Raji (cell line): ENCODE data around the gene GPR37.

Experiments used
- POLR2A ChIP-seq: IDR thresholded peaks from 2 replicates; pipeline ENCODE4 v1.6.1; 2011; ENCODE audit warnings: low read depth, low read length, control low read depth; ENCODE audit not compliant: insufficient read depth

Gene GPR37

DNA sequence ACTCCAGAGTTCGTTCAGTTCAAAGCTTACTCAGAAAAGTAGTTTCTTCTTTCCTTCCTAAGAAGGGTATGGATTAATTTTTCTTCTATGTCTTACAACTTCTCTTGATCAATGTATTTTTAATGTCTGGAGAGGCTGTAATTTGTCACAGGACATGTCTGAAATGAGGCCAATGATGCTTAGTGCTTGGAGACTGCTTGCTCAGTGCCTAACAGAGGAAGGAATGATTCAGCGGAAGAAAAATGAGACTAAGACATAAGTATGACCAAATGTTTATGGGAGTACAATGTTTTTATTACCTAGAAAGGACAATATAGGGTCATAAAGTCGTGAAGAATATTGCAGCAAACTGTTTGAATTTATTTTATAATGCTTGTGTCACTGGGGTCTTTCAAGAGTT is 43.3 kb downstream of the GPR37 start:
- TF ChIP-seq POLR2A, result no peak

DNA sequence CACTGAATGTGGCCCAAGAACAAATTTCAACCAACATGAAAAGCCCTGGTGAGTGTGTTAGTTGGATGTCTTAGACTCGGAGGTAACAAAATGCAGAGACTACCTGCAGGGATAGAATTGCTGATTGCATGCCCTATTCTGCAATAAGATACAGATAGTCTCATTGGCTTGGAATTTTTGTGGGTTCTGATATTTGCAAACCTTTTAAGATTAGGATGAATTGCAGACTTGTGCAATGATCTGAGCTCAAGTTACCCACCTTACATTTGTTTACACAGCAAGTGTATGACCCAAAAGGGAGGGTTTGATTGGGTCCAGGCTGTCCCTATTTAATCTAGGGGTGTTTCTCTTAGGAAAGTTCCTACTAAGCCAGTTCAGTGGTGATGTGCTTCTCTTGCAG is 45.4 kb downstream of the GPR37 start:
- TF ChIP-seq POLR2A, result no peak

DNA sequence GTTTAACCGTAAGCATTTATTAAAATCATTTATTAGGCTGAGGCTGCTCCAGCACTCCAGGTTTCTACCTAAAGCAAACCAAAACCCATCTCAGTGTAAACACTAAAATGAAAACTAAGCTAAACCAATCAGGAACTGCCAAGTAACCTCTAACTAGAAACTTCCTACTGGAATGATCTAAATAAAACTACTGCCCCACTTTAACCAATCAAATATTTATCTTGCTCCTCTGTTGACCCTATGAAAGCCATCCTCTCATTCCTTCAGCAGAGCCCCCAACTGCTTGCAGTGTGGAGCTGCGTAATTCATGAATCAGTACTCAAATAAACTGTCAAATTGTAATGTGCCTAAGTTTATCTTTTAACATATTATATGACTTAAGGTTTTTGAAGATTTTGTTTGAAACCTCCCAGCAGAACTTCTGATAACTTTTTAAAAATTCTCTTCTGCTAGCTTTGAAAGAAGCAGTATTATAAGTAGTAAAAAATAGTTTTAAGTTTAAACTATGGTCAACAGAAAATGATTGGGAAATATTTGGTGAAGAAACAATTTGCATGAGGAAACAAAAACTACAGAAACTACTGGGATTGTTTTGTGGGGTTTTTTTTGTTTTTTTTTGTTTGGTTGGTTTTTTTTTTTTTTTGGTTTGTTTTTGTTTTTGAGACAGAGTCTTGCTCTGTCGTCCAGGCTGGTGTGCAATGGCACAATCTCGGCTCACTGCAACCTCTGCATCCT is 47.4 kb downstream of the GPR37 start:
- no peak for TF ChIP-seq POLR2A

DNA sequence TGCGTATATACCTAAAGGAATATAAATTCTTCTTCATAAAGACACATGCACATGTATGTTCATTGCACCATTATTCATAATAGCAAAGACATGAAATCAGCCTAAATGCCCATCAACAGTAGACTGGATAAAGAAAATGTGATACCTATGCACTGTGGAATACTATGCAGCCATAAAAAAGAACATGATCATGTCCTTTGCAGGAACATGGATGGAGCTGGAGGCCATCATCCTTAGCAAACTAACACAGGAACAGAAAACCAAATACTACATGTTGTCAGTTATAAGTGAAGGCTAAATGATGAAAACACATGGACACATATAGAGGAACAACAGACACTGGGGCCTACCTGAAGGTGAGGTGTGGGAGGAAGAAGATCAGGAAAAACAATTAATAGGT is 48.7 kb downstream of the GPR37 start:
- TF ChIP-seq POLR2A, result no peak

DNA sequence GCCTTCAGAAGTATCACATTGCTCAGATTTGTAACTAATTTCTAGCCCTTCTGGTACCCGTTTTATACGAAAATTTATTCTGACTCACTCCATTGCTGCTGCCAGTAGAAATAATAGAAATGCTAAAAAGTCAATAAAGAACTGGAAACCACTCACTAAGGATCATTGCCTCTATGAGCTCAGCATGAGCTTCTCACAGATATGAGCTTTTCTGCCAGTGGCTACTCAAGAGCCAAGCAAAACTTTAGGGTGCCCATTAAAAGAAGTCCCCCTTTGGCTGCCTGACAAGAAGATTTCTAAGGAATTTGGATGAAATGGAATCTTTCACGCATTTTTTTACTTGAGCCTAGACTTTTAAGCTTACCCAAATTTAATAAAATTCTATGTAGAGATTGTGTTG is 52.5 kb downstream of the GPR37 start:
- TF ChIP-seq POLR2A, result no peak

DNA sequence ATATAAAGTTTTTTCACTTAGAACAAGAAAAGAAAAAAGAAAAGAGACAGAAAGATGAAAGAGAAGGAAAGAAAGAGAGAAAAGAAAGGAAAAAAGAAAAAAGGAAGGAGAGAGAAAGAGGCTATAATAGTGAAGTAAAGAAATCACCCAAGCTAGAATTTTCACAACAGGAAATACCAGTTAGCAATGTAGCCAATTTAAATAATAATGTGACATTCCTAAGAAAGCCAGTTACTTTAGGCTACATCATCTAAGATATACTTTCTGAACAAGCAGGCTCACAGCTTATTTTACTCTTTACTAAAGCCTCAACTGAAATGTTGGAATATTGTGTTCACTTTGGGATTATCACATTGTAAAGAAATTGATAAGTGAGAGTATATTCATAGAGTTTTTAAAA is 53.6 kb downstream of the GPR37 start:
- TF ChIP-seq POLR2A, result no peak

DNA sequence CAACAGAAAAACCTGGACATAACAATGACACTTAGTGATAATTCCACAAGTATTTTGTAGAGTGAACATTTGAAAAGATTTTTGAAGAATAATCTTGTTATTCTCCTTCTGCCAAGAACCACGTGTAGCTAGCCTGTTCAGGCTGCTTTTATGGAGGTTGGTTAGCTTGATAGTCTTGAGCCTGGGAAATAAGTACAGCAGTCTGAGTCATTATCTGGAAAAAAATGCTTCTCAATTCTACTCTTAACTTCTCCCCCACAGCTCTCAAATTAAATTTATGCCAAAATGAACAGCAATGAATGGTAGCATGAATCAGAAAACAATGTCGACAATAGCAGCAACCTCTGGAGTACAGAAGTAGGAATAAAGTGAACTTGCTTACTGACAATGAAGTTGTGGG is 63.2 kb downstream of the GPR37 start:
- TF ChIP-seq POLR2A, result no peak

DNA sequence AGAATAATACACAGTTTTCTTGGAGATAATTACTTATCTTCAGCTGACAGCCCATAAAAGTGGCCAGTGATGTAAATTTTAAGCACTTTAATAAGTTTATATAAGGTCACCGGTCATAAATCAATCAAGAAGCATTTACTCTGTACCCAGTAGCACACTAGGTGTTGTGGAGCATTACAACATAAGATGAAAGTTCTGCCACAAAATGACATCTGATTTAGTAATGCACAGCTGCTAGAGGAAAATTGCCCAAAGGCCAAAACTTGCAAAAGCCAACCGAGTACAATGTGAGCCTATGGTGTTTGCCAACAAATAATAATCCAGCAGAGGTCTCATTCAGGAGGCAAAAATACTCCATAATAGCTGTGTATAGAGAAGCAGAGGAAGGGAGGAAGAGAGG is 63.6 kb downstream of the GPR37 start:
- TF ChIP-seq POLR2A, result no peak

DNA sequence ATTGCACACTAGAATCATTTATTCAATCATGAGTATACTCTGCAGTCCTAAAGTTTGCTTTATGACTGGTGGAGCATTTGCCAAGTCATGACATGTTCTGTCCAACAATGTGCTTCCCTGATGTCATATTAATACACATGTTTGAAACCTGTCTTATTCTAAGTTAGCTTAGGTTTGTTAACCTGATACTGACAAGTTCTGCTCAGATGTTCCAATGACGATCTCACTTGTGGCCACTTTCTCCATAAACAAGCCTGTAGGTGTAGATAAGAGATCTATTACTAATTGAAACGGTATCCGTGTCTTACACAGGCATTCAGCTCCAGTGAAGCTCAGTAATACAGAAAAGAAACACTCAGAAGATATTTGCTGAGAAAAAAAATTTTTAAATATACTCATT is 64.9 kb downstream of the GPR37 start:
- no peak for TF ChIP-seq POLR2A

DNA sequence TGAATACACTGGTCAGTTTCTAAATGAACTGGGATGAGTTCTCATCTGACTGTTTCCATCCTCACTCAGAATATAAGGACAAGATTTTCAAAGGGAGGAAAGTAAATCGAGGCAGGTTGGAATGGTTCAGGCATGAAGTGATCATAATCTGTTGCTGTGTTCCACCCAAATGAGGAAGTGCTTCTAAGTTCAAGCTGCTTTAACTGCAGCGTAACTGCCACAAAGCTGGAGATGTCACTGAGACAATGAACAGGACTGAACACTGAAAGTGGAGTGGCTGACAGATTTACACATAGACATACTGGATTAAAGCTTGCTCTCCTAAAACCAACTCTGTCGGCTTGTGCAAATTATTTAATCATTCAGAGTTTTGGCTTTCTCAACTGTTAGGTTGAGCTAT is 66.6 kb downstream of the GPR37 start:
- no peak for TF ChIP-seq POLR2A

DNA sequence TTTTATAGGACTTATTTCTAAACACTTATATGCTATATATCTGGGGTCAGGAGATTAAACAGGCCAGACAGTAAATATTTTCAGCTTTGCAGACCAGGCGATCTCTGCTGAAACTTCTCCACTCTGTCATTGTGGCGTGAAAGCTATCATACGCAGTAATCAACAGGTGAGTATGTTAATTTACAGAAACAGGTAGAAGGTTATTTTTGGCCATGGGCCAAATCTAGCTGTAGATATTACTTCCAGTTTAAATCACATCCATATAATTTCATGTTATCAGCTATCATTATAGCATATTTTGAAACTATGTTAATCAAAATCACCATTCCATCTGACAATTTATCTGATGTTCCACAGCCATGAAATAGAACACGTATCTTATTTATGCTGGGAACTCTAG is 67.8 kb downstream of the GPR37 start:
- no peak for TF ChIP-seq POLR2A
